ENCODE measurements around the gene FOXP3. TPM values are rescaled to one million over a fixed set of nuclear protein-coding genes. Genes with fewer than 3 reads are reported as not detected.

The FOXP3 gene
- total and polyA plus RNA-seq, 2 of the 8 experiments (the other 6 are each of a cell fraction or from before 2014, with no cell fraction given) = 0.37 to 0.54 TPM

GRCh38 chrX:49226946-49227345 lies 37.6 kb downstream of the FOXP3 start:
- H2BK20ac ChIP-seq (ENCODE audit: low read length) = no peak overlapping the region
- H3K79me2 ChIP-seq (ENCODE audit: control insufficient read depth in 1 of 2, insufficient read depth in 2 of 2, low read length in 2 of 2) = no peaks in the 10 kb centered on the region
- no peaks in the 10 kb centered on the region for H3K9me3 ChIP-seq (ENCODE audit: insufficient read depth in 2 of 2, low read depth in 1 of 2, low read length in 1 of 2)
- no peaks in the 10 kb centered on the region for H3K79me1 ChIP-seq (ENCODE audit: low read depth, low read length)
- no peak overlapping the region for H3K9ac ChIP-seq (replicated peaks in 1 of 4; ENCODE audit: extremely low read depth in 1 of 4, low read depth in 3 of 4, low read length in 3 of 4)
- peaks cover 0 to 7% (median 3%) of the 10 kb centered on the region in 4 experiments; a peak in 2 of 7 replicates for H3K4me1 ChIP-seq (replicated peaks in 1 of 4; ENCODE audit: control insufficient read depth in 3 of 4, insufficient read depth in 4 of 4, low read length in 3 of 4)
- CTCF ChIA-PET (ENCODE audit: partially characterized antibody) = interaction anchor here (0.9 kb wide), 2 partner anchors 9 to 17 kb away, joined by 3 read pairs; no protein-coding TSS in a partner anchor
- POLR2A ChIA-PET (ENCODE audit: partially characterized antibody) = no interaction called here
- no peak overlapping the region for H3K4ac ChIP-seq (replicated peaks; ENCODE audit: insufficient read length, low read depth, low read length)
- no peak overlapping the region for H3K56ac ChIP-seq (replicated peaks; ENCODE audit: insufficient read length, low read depth, low read length)
- H4K5ac ChIP-seq (ENCODE audit: insufficient read length, low read depth, low read length) = no peak overlapping the region
- FAIRE-seq = no peak
- no peak overlapping the region for H2BK15ac ChIP-seq (ENCODE audit: low read length)
- H2AK5ac ChIP-seq (ENCODE audit: low read depth, low read length) = no peak overlapping the region
- H4K91ac ChIP-seq (replicated peaks; ENCODE audit: insufficient read length, low read length) = no peak overlapping the region
- H3K14ac ChIP-seq (ENCODE audit: insufficient read length) = no peak overlapping the region
- WGBS, 2 experiments (ENCODE audit: extremely low coverage in 1 of 2, insufficient coverage in 1 of 2, insufficient read length in 1 of 2, insufficient replicate concordance in 2 of 2, low coverage in 1 of 2, low lambda C conversion rate in 2 of 2, missing lambda C conversion rate in 1 of 2) = 83% methylated on average over 4 of the region's 9 CpGs; no CpG with 5 or more reads in 1 of the 2 experiments
- TF ChIP-seq KDM1A (IDR thresholded peaks at IDR 0.05; ENCODE audit: borderline replicate concordance, low read length) = no peak
- no peak for TF ChIP-seq E2F6 (IDR thresholded peaks at IDR 0.05)
- TF ChIP-seq MAX (IDR thresholded peaks at IDR 0.05) = no peak
- no peak for TF ChIP-seq JUN (IDR thresholded peaks at IDR 0.05; ENCODE audit: low read depth, low read length)
- H2BK5ac ChIP-seq (ENCODE audit: low read depth, low read length) = no peak overlapping the region
- H3K4me3 ChIP-seq (ENCODE audit: extremely low read depth in 1 of 4, insufficient read depth in 2 of 4, low read depth in 3 of 4, low read length in 4 of 4) = no peak overlapping the region
- DNase-seq (ENCODE audit: low read depth in 1 of 2, low spot score in 2 of 2) = no peak
- no peaks in the 10 kb centered on the region for H3K36me3 ChIP-seq (ENCODE audit: control insufficient read depth in 2 of 4, insufficient read depth in 4 of 4, low read length in 3 of 4)
- H3K23ac ChIP-seq (ENCODE audit: insufficient read length) = no peak overlapping the region
- no peaks in the 10 kb centered on the region for H3K27me3 ChIP-seq (replicated peaks in 1 of 4; ENCODE audit: control insufficient read depth in 3 of 4, extremely low read depth in 1 of 4, insufficient read depth in 3 of 4, low read length in 3 of 4)
- no peak overlapping the region for H2BK120ac ChIP-seq (replicated peaks; ENCODE audit: low read depth, low read length)
- no peak overlapping the region for H2BK12ac ChIP-seq (ENCODE audit: low read depth, low read length)
- H3K4me2 ChIP-seq (ENCODE audit: insufficient read depth in 1 of 2, low read depth in 2 of 2, low read length in 2 of 2) = no peak overlapping the region
- H4K8ac ChIP-seq (ENCODE audit: extremely low read depth, insufficient read depth, low read length) = no peak overlapping the region
- no peak overlapping the region for H3K18ac ChIP-seq (ENCODE audit: extremely low read depth, low read length)
- no peak overlapping the region for H2AFZ ChIP-seq (ENCODE audit: low read length)
- peaks cover 11% of the 10 kb centered on the region; the same call in 1 of the 2 replicates for H3K23me2 ChIP-seq (ENCODE audit: low read depth, low read length)
- no peak overlapping the region for H3K27ac ChIP-seq (ENCODE audit: low read depth, low read length)
- no peaks in the 10 kb centered on the region for H4K20me1 ChIP-seq (replicated peaks in 1 of 2; ENCODE audit: control insufficient read depth in 1 of 2, insufficient read depth in 2 of 2, low read length in 2 of 2)

Data from H1 (cell line).